AG08395 (cell line): ENCODE measurements around the gene PDYN.
A peak's percentile ranks its signal among the peaks of the same experiment; 100 is the strongest.

ENCODE experiments used
- DNase-seq: peaks from one replicate; pipeline ENCODE4 v3.0.0; 2012; ENCODE audit warnings: mixed read lengths, low spot score

The PDYN gene

GRCh38 chr20:1994627-1995026, 769 bp upstream of the PDYN start:
- DNase-seq: no peak

GRCh38 chr20:1992359-1993110, 1.3 kb downstream of the PDYN start:
- no peak for DNase-seq

- peak; percentile 63 for DNase-seq
Measured at GRCh38 chr20:1987826-1988225, 6.0 kb downstream of the PDYN start.

- DNase-seq: no peak
Measured at GRCh38 chr20:1983301-1983700, 10.6 kb downstream of the PDYN start.

GRCh38 chr20:1982686-1983085, 11.2 kb downstream of the PDYN start:
- no peak for DNase-seq

- no peak for DNase-seq
Measured at GRCh38 chr20:1979106-1979778, 14.6 kb downstream of the PDYN start.

- no peak for DNase-seq
Measured at GRCh38 chr20:1975291-1975690, 18.6 kb downstream of the PDYN start.

- no peak for DNase-seq
Measured at GRCh38 chr20:1973601-1974440, 20.0 kb downstream of the PDYN start.

- no peak for DNase-seq
Measured at GRCh38 chr20:1971893-1972586, 21.8 kb downstream of the PDYN start.

- DNase-seq: no peak
Measured at GRCh38 chr20:1968964-1969363, 24.9 kb downstream of the PDYN start.

- peak; percentile 75 for DNase-seq
Measured at GRCh38 chr20:1965520-1966351, 28.1 kb downstream of the PDYN start.

- DNase-seq: no peak
Measured at GRCh38 chr20:1964659-1965405, 29.0 kb downstream of the PDYN start.

GRCh38 chr20:1964061-1964460, 29.8 kb downstream of the PDYN start:
- DNase-seq: no peak

- DNase-seq: no peak
Measured at GRCh38 chr20:1961374-1961773, 32.5 kb downstream of the PDYN start.

- no peak for DNase-seq
Measured at GRCh38 chr20:1959156-1959555, 34.7 kb downstream of the PDYN start.

- no peak for DNase-seq
Measured at GRCh38 chr20:1958426-1958825, 35.4 kb downstream of the PDYN start.

- DNase-seq: no peak
Measured at GRCh38 chr20:1955217-1955616, 38.6 kb downstream of the PDYN start.

- DNase-seq: no peak
Measured at GRCh38 chr20:1953621-1954020, 40.2 kb downstream of the PDYN start.

- DNase-seq: no peak
Measured at GRCh38 chr20:1952737-1953530, 40.9 kb downstream of the PDYN start.
